Erythroblast (primary cell): ENCODE results near the gene PON2.

Experiments used
- GATA1 ChIP-seq: IDR thresholded peaks from 2 replicates; pipeline ENCODE4 v1.6.1; 2011; ENCODE audit warnings: low read depth, mild to moderate bottlenecking, control low read depth, low read length, moderate library complexity
- POLR2A ChIP-seq: IDR thresholded peaks from 2 replicates; pipeline ENCODE4 v1.6.1; 2011; ENCODE audit warnings: mild to moderate bottlenecking, low read length

DNA sequence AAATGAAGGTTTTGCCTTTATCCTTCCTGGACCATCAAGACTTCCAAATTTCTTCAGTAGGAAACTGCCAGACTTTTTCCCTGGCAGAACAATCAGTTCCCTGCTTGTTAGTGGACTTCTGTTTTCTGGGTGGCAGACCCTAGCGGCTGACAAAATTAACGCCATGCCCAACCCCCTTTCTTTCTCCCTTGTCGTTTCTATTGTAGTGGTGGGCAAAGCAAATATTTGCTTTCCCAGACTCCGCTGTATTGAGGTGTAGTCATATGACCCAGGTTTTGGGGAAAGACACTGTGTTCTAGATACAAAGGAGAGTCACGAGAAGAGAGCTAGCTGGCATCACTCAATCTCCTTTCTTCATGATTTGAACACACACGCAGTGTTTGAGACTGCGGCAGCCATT, 7.7 kb downstream of the PON2 start:
- TF ChIP-seq POLR2A, result no peak
- no peak for TF ChIP-seq GATA1
